ENCODE measurements around the gene CKAP2.
"Not testable (repeated sequence)": the region's sequence is repeated elsewhere in the genome, so short reads cannot be mapped to it uniquely, and the experiment has no call there.

CKAP2 gene

DNA sequence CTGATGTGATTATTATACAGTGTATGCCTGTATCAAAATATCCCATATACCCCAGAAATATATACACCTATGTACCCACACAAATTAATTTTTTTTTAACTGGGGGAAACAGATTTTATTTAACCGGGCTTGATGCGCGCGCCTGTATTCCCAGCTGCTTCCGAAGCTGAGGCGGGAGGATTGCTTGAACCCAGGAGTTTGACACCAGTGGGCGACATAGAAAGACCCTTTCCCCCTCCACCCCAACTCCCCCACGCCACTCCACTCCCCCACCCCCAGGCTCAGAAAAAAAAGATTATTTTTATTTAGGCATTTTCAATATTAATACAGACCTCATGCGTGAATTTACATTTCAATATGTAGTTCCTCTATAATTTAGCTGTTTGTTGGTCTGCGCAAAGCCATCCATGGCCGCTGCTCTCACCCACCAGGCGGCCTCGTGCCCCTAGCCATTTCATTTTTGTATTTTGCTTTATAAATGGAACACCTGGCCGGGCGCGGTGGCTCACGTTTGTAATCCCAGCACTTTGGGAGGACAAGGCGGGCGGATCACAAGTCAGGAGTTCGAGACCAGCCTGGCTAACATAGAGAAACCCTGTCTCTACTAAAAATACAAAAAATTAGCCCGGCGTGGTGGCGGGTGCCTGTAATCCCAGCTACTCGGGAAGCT lies 4.0 kb upstream of the CKAP2 start:
- no peak for DNase-seq

DNA sequence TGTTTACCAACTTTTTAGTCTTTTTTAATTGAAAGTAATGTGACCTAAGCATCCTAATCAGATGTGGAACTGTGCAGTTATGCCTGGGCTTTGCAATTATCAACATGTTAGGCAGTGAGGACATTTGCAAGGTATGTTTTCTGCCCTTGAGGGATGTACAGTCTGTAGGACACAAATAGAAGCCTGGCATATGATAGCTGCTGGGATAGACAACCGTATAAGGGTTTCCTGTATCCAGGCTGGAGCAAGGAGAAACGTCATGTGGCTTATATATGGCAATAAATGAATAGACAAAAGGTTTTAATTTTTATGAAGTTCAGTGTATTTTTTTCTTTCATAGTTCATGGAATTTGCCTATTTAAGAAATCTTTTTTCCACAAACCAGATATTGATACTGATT lies 2.8 kb upstream of the CKAP2 start:
- no peak for DNase-seq

DNA sequence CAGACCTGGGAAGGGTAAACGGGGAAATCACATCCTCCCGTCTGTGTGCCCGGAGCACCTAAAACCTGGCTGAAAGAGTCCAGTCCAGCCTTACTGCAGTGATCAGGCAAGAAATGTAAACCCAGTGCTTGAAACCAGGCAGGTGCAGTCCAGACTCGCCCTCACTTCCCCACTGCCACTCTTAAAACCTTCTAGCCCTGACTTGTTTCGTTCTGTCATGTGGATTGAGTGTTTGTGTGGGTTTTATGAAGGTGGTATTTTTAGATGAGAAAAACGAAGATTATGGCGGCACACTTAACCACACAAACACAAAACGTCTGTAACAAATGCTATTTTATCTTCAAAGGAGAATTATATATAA lies 839 bp upstream of the CKAP2 start:
- no peak for DNase-seq

DNA sequence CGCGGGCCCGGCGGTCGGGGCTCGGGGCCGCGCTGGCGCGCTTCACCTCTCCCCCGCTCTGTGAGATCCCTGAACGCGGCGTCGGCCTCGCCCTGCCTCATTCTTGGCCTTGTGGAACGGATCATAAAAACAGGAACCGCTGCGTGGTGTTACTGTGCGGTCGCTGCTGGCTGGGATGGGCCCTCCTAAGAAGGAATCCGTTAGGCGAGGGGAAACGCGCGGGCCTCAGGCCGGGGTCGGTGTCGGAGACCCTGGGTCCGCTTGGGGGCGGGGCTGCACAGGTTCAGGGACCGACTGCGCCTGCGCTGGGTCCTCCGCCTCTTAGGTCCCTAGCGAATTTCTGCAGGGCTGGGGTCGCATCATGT lies 381 bp downstream of the CKAP2 start:
- peak; percentile 48 for DNase-seq

DNA sequence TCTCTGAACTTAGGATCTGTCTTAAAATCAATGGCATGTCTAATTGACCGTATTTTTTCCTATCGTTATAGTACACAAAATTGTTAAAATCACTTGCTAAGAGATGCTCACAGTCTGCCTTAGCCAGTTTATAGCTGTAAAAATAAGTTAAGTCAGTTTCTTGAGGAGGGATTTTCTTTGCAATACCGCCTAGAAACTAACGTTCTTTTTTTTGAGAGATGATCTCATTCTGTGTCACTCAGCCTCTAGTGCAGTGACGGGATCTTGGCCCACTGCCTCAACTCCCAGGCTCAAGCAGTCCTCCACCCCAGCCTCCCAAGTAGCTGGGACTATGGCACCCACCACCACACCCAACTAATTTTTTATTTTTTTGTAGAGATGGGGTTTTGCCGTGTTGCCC lies 4.4 kb downstream of the CKAP2 start:
- no peak for DNase-seq

DNA sequence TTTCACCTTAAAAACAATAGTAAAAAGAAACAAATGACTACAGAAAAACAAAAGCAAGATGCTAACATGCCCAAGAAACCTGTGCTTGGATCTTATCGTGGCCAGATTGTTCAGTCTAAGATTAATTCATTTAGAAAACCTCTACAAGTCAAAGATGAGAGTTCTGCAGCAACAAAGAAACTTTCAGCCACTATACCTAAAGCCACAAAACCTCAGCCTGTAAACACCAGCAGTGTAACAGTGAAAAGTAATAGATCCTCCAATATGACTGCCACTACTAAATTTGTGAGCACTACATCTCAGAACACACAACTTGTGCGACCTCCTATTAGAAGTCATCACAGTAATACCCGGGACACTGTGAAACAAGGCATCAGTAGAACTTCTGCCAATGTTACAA lies 6.0 kb downstream of the CKAP2 start:
- DNase-seq, result no peak

DNA sequence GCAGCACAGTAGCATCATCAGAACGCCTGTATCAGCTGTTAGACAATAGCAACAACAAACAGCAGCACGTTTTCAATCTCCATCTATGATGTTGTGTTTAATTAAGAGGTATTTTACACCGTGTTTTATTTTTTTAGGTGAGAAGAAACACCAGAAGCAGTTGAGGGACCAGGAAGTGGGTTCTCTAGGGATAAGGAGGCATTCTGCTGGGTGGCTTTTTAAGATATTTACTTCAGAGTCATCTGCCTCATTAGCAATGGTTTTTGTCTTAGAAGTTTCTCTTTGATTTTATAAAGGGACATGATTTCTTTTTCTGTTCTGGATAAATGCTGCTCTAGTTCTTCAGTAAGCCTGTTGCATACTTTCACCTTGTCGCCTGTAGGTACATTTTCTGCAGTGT lies 8.2 kb downstream of the CKAP2 start:
- no peak for DNase-seq

DNA sequence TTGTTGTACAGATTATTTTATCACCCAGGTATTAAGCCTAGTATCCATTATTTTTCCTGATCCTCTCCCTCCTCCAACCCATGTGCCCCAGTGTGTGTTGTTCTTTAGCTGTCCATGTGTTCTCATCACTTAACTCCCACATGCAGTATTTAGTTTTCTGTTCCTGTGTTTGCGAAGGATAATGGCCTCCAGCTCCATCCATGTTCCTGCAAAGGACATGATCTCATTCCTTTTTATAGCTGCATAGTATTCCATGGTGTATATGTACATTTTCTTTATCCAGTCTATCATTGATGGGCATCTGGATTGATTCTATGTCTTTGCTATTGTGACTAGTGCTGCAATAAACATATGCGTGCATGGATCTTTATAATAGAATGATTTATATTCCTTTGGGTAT lies 13.2 kb downstream of the CKAP2 start:
- DNase-seq, result not testable (repeated sequence)

DNA sequence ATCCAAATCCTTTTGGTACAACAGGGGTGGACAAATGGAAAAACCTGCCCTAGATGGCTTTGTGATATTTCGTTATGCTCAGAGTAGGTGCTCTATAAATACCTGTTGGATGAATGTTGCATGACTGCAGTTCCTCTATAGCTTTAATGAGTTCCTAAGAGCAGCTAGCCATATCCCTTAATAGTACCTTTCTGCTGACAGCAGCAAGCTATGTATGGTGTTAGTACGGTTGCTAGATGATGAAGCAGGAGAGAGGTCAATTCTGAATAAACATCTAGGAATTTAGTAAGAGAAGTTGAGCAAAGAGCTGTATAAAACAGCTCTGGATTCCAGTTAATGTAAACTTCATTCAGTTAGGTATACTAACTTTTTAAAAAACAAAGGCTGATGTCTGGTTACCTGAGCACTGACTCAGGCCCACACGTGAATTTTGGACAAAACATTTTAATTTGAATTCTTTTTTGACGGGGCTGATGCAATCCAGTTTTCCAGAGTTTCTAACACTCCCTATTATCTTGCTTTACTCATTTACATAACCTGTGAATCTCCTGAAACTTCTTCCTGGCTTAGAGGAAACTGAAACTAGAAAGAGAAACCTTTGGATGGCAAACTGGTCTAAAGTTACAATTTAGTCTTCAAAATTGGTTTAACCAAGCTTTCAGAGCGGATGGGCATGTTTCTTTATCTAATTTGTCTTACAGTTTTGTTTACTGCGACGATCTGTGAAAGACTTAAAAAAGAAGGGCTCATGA lies 25.6 kb downstream of the CKAP2 start:
- not testable (repeated sequence) for DNase-seq

DNA sequence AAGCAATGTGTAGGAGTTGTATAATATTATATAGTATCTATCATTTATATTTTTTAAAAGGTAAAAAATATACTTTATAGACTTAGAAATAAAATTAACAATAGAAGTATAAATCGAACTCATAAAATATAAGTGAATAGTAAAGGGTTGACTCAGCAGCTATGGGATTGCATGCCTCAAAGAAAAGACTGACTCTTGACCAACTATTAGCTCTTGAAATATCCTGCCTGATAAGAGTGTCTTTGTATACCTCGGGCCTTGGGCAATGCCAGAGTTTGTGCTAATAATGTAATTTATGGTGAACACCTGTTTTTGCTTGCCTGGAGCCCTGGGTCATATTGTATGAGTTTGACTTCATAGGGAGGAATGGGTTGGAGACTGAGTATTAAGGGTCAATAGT lies 31.8 kb downstream of the CKAP2 start:
- not testable (repeated sequence) for DNase-seq

DNA sequence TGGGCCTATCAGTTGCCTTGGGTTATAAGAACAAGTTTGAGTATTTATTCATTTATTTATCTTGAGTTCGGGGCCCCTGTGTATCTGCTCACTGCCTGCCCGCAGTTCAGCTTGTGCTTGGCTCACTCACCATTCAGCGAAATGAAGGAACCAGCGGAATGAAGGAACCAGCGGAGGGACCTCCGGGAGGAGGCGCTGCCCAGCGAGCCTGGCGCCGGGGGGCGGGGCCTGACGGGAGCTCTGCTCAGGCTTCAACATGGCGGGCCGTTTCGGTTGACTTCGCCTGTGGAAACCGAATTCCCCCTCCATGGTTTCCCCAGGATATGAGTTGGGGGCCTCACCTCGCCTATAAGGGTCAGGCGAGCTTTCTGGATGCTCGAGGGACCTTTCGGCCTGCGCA lies 33.5 kb downstream of the CKAP2 start:
- not testable (repeated sequence) for DNase-seq

DNA sequence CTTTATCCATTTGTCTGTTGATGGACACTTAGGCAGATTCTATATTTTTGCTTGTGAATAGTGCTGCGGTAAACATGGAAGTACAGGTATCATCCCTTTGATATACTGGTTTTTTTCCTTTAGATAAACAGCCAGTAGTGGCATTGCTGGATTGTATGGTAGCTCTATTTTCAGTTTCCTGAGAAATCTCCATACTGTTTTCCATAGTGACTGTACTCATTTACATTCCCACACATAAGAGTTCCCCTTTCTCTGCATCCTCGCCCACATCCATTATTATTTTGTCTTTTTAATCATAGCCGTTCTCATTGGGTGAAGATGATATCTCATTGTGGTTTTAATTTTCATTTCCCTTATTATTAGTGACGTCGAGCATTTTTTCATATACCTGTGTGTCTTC lies 35.7 kb downstream of the CKAP2 start:
- DNase-seq, result not testable (repeated sequence)

DNA sequence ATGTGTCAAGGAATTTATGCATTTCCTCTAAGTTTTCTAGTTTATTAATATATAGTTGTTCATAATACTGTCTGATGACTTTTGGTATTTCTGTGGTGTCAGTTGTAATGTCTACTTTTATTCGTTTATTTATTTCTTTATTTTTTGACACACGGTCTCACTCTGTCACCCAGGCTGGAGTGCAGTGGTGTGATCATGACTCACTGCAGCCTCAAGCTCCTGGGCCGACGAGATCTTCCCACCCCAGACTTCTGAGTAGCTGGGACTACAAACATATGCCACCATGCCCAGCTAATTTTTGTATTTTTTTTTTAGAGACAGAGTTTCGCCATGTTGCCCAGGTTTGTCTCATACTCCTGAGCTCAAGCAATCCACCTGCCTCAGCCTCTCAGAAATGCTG lies 39.0 kb downstream of the CKAP2 start:
- not testable (repeated sequence) for DNase-seq

DNA sequence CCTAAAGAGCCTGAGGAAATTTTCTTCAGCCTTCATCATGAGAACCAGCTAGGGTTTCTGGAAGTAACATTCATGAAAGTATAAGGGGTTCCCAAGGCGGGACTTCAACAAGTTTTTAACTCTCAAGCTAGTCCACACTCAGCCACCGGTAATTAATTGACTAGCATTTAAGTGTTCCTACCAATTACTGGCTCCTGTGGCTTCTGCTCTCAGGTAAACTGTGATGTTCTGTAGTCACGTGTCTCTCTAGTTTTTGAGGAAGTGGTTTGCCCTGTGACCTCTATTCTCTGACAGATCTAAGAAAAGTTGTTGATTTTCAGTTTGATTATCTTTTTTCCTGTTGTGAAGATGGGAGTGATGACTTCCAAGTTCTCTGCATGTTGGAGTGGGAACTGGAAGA lies 42.7 kb downstream of the CKAP2 start:
- DNase-seq, result not testable (repeated sequence)

DNA sequence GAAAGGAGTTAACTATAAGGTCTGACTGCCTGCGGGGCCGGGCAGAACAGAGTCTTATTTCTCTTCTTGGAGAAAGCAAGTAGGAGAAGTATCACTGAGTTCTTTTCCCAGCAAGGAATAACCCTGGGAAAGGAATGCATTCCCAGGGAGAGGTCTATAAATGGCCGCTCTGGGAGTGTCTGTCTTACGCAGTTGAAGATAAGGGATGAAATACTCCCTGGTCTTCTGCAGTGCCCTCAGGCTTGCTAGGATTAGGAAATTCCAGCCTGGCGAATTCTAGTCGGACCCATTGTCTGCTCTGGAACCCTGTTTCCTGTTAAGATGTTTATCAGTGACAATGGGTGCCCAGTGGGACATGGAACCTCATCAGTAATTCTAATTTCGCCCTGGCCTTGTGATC lies 47.0 kb downstream of the CKAP2 start:
- not testable (repeated sequence) for DNase-seq

DNA sequence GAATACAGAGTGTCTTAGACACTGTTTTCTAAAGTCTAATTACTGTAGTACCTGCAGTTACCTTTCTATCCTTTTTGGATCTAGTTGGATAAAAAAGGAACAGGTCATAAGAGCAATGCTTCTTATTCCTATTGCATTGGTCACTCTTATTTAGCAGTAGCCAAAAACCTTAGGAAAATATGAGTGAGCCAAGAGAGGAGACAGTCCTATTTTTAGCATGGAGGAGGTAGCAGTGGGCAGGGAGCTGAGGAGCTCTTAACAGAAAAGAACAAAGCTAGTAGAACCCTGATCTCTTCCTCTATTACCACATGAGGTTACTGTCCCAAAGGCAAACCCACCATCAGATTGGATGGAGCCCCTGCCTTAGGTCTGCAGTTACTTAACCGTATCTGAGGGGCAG lies 50.6 kb downstream of the CKAP2 start:
- DNase-seq, result not testable (repeated sequence)

DNA sequence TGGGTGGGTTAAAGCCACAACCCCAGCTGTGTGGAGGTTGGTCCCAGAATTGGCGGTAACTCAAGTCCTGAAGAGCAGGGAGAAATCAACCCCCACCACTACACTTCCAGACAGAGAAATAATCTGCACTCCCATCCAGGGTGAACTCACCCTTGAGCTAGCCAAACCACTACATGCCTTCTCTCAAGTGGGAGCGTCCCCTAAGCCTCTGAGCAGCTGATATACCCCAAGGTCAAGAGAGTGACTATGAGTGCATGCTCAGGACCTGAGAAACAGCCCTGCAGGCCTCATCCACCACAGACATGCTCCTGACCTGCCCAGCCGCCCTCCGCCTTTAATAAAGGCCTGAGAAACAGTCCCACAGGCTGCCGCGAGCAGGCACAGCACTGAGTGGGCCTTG lies 54.3 kb downstream of the CKAP2 start:
- not testable (repeated sequence) for DNase-seq

DNA sequence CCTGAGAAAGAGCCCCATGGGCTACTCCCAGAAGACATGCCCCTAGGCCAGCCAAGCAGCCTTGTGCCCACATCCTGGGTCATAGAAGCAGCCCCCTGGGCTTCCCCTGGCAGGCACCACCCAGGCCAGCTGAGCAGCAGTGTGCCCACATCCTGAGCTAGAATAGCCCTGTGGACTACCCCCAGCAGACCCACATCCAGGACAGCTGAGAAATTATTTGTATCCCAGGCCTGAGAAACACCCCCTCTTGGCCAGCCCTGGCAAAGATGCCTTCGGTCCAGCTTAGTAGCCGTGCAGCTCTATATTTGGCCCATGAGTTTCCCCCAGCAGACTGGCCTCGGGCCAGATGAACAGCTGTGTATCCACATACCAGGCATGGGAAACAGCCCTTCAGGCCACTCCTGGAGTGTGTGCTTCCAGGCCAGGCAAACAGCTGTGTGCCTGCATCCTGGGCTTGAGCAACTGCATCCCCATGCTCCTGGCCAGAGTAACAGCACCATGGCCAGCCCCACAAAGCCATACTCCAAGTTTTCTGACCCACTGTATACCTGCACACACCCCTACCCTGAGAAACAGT lies 55.0 kb downstream of the CKAP2 start:
- DNase-seq, result not testable (repeated sequence)

DNA sequence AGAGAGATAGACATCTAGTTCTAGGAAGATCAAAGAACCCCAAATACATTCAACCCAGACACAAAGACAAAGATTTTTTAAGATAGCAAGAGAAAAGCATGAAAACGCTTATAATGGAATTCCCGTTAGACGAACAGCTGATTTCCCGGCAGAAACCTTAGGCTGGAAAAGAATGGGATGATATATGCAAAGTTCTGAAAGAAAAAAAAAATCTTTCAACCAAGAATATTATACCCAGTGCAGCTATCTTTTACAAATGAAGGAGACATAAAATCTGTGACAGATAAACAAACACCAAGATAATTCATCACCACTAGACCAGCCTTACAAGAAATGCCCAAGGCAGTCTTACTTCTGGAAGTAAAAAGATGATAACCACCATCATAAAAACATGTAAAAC lies 56.3 kb downstream of the CKAP2 start:
- DNase-seq, result not testable (repeated sequence)

DNA sequence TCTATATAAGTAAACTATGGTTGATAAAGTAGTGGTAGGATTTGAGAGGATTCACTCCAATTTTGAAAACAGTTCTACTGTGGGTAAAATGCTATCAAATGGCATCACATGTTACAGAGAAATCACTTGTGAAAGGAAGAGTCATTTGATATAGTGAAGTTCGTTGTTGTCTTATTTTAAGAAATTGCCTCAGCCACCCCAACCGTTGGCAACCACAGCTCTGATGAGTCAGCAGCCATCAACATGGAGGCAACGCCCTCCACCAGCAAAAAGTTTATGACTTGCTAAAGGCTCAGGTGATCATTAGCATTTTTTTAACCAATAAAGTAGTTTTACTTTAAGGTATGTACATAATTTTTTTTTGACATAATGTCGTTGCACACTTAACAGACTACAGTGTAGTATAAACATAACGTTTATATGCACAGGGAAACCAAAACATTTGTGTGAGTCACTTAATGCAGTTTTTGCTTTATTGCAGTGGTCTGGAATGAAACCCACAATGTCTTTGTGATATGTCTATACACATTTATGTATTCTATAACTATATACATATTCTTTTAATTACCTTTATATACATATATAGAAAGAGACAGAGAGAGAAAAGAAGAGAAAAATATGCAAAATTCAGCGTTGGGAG lies 58.8 kb downstream of the CKAP2 start:
- DNase-seq, result not testable (repeated sequence)

DNA sequence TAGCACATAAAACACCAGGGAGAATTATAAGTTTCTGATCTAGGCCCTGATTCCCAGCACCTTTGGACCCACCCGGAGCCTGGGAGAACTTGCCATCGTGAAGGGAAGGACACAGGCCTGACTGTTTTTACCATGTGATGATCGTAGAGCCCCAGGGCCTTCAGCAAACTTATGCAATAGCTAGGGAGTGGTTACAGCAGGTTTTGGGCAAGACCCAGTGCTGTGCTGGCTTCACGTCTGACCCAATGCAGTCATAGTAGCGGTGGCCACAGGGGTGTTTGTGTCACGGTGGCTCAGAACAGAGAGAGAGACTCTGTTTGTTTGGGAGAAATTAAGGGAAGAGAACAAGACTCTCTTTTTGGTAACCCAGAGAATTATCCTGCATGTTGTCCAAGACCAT lies 68.0 kb downstream of the CKAP2 start:
- not testable (repeated sequence) for DNase-seq

All from NCI-H1436 (cell line).